HEK293 (cell line): ENCODE data around the gene SAMD4B.

Experiments
- CTCF ChIA-PET: fragments of 350-600 bp; formaldehyde crosslinking; extraction: SDS; loops from one replicate; lab custom pipeline; 2021; ENCODE audit warnings: antibody characterized with exemption; lab: Yijun Ruan, JAX
- POLR2A ChIA-PET: fragments of 300-600 bp; formaldehyde crosslinking; extraction: SDS; loops from one replicate; lab custom pipeline; 2020; ENCODE audit warnings: antibody characterized with exemption, inconsistent platforms; lab: Yijun Ruan, JAX
- H3K27ac ChIP-seq: fragments of 200-500 bp; sonication (Bioruptor generic); 2 replicates; pipeline ENCODE4 v1.5.1; 2014; ENCODE audit warnings: low read depth, low read length, control low read depth, inconsistent platforms; ENCODE audit errors: extremely low read depth
- H3K36me3 ChIP-seq, 2 experiments: fragments of 200-500 bp in 1 of 2; sonication (Bioruptor generic) in 1 of 2; 1 replicate in 1 of 2; 2 replicates in 1 of 2; pipeline ENCODE4 v1.5.1; 2014 to 2017; ENCODE audit warnings: inconsistent platforms in 2 of 2, low read length in 2 of 2; ENCODE audit not compliant: control insufficient read depth in 2 of 2, insufficient read depth in 1 of 2
- H3K4me1 ChIP-seq: fragments of 200-500 bp; sonication (Bioruptor generic); 2 replicates; pipeline ENCODE4 v1.5.1; 2014; ENCODE audit warnings: mild to moderate bottlenecking, low read length, inconsistent platforms; ENCODE audit not compliant: control insufficient read depth, insufficient read depth
- H3K4me3 ChIP-seq: 2 replicates; pipeline ENCODE4 v1.5.1; 2011; ENCODE audit warnings: low read depth, mild to moderate bottlenecking, control low read depth, low read length, moderate library complexity
- H3K9me3 ChIP-seq: fragments of 200-500 bp; sonication (Bioruptor generic); 2 replicates; pipeline ENCODE4 v1.5.1; 2014; ENCODE audit warnings: low read depth, low read length, inconsistent platforms; ENCODE audit not compliant: control insufficient read depth, insufficient read depth
- FEZF1 ChIP-seq: fragments of 450-650 bp; formaldehyde crosslinking; IDR thresholded peaks from 2 replicates; pipeline ENCODE4 v1.5.1; 2016; ENCODE audit warnings: missing biosample characterization, missing genetic modification characterization
- KLF8 ChIP-seq: fragments of 450-650 bp; formaldehyde crosslinking; IDR thresholded peaks from 2 replicates; pipeline ENCODE4 v1.5.1; 2016; ENCODE audit warnings: missing biosample characterization, missing genetic modification characterization
- OVOL3 ChIP-seq: fragments of 450-650 bp; formaldehyde crosslinking; IDR thresholded peaks from 2 replicates; pipeline ENCODE4 v1.5.1; 2016; ENCODE audit warnings: missing biosample characterization, missing genetic modification characterization
- SALL2 ChIP-seq: fragments of 450-650 bp; formaldehyde crosslinking; IDR thresholded peaks from 2 replicates; pipeline ENCODE4 v1.5.0; 2017; ENCODE audit warnings: missing biosample characterization, mild to moderate bottlenecking, missing genetic modification characterization, borderline replicate concordance
- SP7 ChIP-seq: fragments of 450-650 bp; formaldehyde crosslinking; IDR thresholded peaks from 2 replicates; pipeline ENCODE4 v1.5.1; 2016; ENCODE audit warnings: missing biosample characterization, missing genetic modification characterization
- TCF7L2 ChIP-seq: IDR thresholded peaks from 2 replicates; pipeline ENCODE4 v1.6.1; 2011; ENCODE audit warnings: low read depth, mild to moderate bottlenecking, inconsistent platforms, low read length, moderate library complexity, borderline replicate concordance
- TRIM28 ChIP-seq: IDR thresholded peaks from 2 replicates; pipeline ENCODE4 v1.6.1; 2011; ENCODE audit warnings: low read length, control low read depth, borderline replicate concordance
- ZBTB1 ChIP-seq: fragments of 450-650 bp; formaldehyde crosslinking; IDR thresholded peaks from 2 replicates; pipeline ENCODE4 v1.5.1; 2016; ENCODE audit warnings: missing biosample characterization, missing genetic modification characterization
- ZNF138 ChIP-seq: fragments of 450-650 bp; formaldehyde crosslinking; IDR thresholded peaks from 2 replicates; pipeline ENCODE4 v1.5.1; 2016; ENCODE audit warnings: missing biosample characterization, missing genetic modification characterization, borderline replicate concordance
- ZNF223 ChIP-seq: fragments of 450-650 bp; formaldehyde crosslinking; IDR thresholded peaks from 2 replicates; pipeline ENCODE4 v1.5.1; 2016; ENCODE audit warnings: missing biosample characterization, missing genetic modification characterization
- ZNF266 ChIP-seq: fragments of 450-650 bp; formaldehyde crosslinking; IDR thresholded peaks from 2 replicates; pipeline ENCODE4 v1.5.1; 2016; ENCODE audit warnings: missing biosample characterization, missing genetic modification characterization, low read depth
- ZNF302 ChIP-seq: fragments of 450-650 bp; formaldehyde crosslinking; IDR thresholded peaks from 2 replicates; pipeline ENCODE4 v1.5.1; 2016; ENCODE audit warnings: missing biosample characterization, missing genetic modification characterization, low read depth
- ZNF423 ChIP-seq: fragments of 450-650 bp; formaldehyde crosslinking; IDR thresholded peaks from 2 replicates; pipeline ENCODE4 v1.5.1; 2016; ENCODE audit warnings: missing biosample characterization, missing genetic modification characterization
- ZNF48 ChIP-seq: fragments of 450-650 bp; formaldehyde crosslinking; IDR thresholded peaks from 2 replicates; pipeline ENCODE4 v1.5.1; 2016; ENCODE audit warnings: missing biosample characterization, missing genetic modification characterization
- ZNF514 ChIP-seq: fragments of 450-650 bp; formaldehyde crosslinking; IDR thresholded peaks from 2 replicates; pipeline ENCODE4 v1.5.1; 2016; ENCODE audit warnings: missing biosample characterization, missing genetic modification characterization
- ZNF561 ChIP-seq: fragments of 450-650 bp; IDR thresholded peaks from 2 replicates; pipeline ENCODE4 v1.5.1; 2018; ENCODE audit warnings: missing biosample characterization, missing genetic modification characterization, borderline replicate concordance
- ZNF621 ChIP-seq: fragments of 450-650 bp; formaldehyde crosslinking; IDR thresholded peaks from 2 replicates; pipeline ENCODE4 v1.5.1; 2017; ENCODE audit warnings: missing biosample characterization, missing genetic modification characterization
- ZNF654 ChIP-seq: fragments of 450-650 bp; formaldehyde crosslinking; IDR thresholded peaks from 2 replicates; pipeline ENCODE4 v1.5.1; 2016; ENCODE audit warnings: low read depth, missing biosample characterization, missing genetic modification characterization
- ZNF777 ChIP-seq: fragments of 450-650 bp; formaldehyde crosslinking; IDR thresholded peaks from 2 replicates; pipeline ENCODE4 v1.5.1; 2017; ENCODE audit warnings: missing biosample characterization, missing genetic modification characterization, borderline replicate concordance
- ZNF837 ChIP-seq: fragments of 450-650 bp; formaldehyde crosslinking; IDR thresholded peaks from 2 replicates; pipeline ENCODE4 v1.5.1; 2016; ENCODE audit warnings: missing biosample characterization, missing genetic modification characterization
- ZNF843 ChIP-seq: fragments of 450-650 bp; formaldehyde crosslinking; IDR thresholded peaks from 2 replicates; pipeline ENCODE4 v1.5.1; 2016; ENCODE audit warnings: missing biosample characterization, missing genetic modification characterization
- ZSCAN16 ChIP-seq: fragments of 450-650 bp; formaldehyde crosslinking; IDR thresholded peaks from 2 replicates; pipeline ENCODE4 v1.5.1; 2016; ENCODE audit warnings: missing biosample characterization, missing genetic modification characterization
- ZSCAN23 ChIP-seq: fragments of 450-650 bp; formaldehyde crosslinking; IDR thresholded peaks from 2 replicates; pipeline ENCODE4 v1.5.1; 2016; ENCODE audit warnings: missing biosample characterization, missing genetic modification characterization
- TF ChIP-seq, protein P1 (sequence below): fragments of 450-650 bp; formaldehyde crosslinking; IDR thresholded peaks from 2 replicates; pipeline ENCODE4 v1.5.1; 2017; ENCODE audit warnings: missing biosample characterization, missing genetic modification characterization
- TF ChIP-seq, protein P2 (sequence below): fragments of 450-650 bp; formaldehyde crosslinking; IDR thresholded peaks from 2 replicates; pipeline ENCODE4 v1.5.1; 2016; ENCODE audit warnings: missing biosample characterization, missing genetic modification characterization
- TF ChIP-seq, protein P3 (sequence below): fragments of 450-650 bp; formaldehyde crosslinking; IDR thresholded peaks from 2 replicates; pipeline ENCODE4 v1.5.1; 2016; ENCODE audit warnings: missing biosample characterization, missing genetic modification characterization

The SAMD4B gene

DNA sequence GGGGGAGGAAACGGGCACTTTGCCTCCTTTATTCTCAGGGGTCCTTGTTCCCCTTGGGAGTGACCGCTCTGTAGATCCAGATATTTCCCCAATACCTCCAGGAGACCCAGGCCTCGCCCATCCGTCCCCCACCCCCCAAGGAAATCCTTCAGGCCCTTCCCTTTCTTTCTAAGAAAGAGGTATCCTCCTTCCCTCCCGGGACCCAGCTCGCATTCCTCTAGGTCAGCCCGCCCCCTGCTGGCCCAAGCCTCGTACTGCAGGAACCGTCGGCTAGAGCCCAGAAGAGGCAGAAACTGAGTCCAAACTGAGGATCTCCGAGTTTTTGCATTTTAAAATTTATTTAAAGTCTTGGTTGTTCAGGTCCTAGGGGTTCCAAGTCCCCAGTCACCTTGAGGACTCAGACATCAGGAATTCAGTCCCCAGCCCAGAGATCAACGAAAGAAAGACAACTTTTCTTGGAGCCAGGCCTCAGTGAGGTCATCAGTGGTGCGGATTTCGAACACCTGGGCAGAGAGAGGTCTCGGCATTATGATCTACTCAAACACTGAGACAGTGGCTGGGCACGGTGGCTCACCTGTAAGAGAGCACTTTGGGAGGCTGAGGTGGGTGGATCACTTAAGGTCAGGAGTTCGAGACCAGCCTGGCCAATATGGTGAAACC, 14.0 kb upstream of the SAMD4B start (continued):
- TF ChIP-seq ZNF561 (tag by site-specific recombination) (peak; percentile 59; the same call in 1 of the 2 replicates), ZNF654 (tag by site-specific recombination) (peak; percentile 99), ZNF223 (no peak), SP7 (tag by site-specific recombination) (0 out of 2 replicates have a peak, but pooled peaks have one; percentile 16), FEZF1 (tag by site-specific recombination) (no peak), ZNF302 (tag by site-specific recombination) (no peak), KLF8 (peak; percentile 51; the same call in 1 of the 2 replicates), OVOL3 (tag by site-specific recombination) (no peak), ZNF843 (tag by site-specific recombination) (peak; percentile 17; the same call in 1 of the 2 replicates)
- TF ChIP-seq, protein P1, sequence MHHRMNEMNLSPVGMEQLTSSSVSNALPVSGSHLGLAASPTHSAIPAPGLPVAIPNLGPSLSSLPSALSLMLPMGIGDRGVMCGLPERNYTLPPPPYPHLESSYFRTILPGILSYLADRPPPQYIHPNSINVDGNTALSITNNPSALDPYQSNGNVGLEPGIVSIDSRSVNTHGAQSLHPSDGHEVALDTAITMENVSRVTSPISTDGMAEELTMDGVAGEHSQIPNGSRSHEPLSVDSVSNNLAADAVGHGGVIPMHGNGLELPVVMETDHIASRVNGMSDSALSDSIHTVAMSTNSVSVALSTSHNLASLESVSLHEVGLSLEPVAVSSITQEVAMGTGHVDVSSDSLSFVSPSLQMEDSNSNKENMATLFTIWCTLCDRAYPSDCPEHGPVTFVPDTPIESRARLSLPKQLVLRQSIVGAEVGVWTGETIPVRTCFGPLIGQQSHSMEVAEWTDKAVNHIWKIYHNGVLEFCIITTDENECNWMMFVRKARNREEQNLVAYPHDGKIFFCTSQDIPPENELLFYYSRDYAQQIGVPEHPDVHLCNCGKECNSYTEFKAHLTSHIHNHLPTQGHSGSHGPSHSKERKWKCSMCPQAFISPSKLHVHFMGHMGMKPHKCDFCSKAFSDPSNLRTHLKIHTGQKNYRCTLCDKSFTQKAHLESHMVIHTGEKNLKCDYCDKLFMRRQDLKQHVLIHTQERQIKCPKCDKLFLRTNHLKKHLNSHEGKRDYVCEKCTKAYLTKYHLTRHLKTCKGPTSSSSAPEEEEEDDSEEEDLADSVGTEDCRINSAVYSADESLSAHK (tag by site-specific recombination) = no peak
- TF ChIP-seq, protein P2, sequence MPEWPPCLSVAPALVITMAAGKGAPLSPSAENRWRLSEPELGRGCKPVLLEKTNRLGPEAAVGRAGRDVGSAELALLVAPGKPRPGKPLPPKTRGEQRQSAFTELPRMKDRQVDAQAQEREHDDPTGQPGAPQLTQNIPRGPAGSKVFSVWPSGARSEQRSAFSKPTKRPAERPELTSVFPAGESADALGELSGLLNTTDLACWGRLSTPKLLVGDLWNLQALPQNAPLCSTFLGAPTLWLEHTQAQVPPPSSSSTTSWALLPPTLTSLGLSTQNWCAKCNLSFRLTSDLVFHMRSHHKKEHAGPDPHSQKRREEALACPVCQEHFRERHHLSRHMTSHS = no peak

DNA sequence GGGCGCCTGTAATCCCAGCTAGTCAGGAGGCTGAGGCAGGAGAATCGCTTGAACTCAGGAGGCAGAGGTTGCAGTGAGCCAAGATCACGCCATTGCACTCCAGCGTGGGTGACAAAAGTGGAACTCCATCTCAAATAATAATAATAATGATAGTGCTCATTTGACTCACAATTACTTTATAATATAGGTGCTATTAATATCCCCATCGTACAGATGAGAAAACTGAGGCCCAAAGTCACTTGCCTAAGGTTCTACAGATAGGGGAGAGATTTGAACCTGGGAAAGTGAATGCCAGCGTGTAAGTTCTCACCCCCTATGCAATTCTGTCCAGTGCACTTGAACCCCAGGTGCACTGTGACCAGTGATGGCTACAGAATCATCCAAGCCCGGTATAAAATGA, 12.3 kb upstream of the SAMD4B start:
- Histone ChIP-seq H3K9me3 (no peaks in the 10 kb centered on the region), H3K27ac (no peak overlapping the region), H3K4me3 (no peak overlapping the region), H3K4me1 (no peaks in the 10 kb centered on the region; the same call in 1 of the 2 replicates), H3K36me3 (no peaks in the 10 kb centered on the region; a peak in 1 of 3 replicates)
- CTCF ChIA-PET = interaction anchor here (0.6 to 9.4 kb wide), 11 partner anchors 8 to 816 kb away, joined by 3 to 165 read pairs (median 4); no protein-coding TSS in a partner anchor
- POLR2A ChIA-PET = no interaction called here
- no peak for TF ChIP-seq TRIM28
- no peak for TF ChIP-seq ZNF777
- no peak for TF ChIP-seq TCF7L2
- TF ChIP-seq ZNF837 (tag by site-specific recombination) = no peak
- no peak for TF ChIP-seq ZBTB1
- TF ChIP-seq, protein P3, sequence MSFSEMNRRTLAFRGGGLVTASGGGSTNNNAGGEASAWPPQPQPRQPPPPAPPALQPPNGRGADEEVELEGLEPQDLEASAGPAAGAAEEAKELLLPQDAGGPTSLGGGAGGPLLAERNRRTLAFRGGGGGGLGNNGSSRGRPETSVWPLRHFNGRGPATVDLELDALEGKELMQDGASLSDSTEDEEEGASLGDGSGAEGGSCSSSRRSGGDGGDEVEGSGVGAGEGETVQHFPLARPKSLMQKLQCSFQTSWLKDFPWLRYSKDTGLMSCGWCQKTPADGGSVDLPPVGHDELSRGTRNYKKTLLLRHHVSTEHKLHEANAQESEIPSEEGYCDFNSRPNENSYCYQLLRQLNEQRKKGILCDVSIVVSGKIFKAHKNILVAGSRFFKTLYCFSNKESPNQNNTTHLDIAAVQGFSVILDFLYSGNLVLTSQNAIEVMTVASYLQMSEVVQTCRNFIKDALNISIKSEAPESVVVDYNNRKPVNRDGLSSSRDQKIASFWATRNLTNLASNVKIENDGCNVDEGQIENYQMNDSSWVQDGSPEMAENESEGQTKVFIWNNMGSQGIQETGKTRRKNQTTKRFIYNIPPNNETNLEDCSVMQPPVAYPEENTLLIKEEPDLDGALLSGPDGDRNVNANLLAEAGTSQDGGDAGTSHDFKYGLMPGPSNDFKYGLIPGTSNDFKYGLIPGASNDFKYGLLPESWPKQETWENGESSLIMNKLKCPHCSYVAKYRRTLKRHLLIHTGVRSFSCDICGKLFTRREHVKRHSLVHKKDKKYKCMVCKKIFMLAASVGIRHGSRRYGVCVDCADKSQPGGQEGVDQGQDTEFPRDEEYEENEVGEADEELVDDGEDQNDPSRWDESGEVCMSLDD (tag by site-specific recombination) = no peak
- TF ChIP-seq SALL2 (tag by site-specific recombination) = no peak
- no peak for TF ChIP-seq ZNF266
- TF ChIP-seq ZNF423 (tag by site-specific recombination) = no peak
- no peak for TF ChIP-seq ZSCAN16 (tag by site-specific recombination)
- no peak for TF ChIP-seq ZNF48 (tag by site-specific recombination)
- no peak for TF ChIP-seq ZSCAN23
- TF ChIP-seq ZNF223 = no peak
- TF ChIP-seq ZNF621 = no peak
- TF ChIP-seq ZNF138 (tag by site-specific recombination) = no peak
- TF ChIP-seq ZNF514 (tag by site-specific recombination) = no peak
